HG03025 (cell line): Measurements from ENCODE around the gene TAS2R13.

Source experiments
- ATAC-seq: cut with Tn5 transposase; IDR thresholded peaks from one replicate; pipeline ENCODE4 v1.9.1; 2021; ENCODE audit warnings: mild to moderate bottlenecking, moderate library complexity; ENCODE audit not compliant: unreplicated experiment, low FRiP score

Gene TAS2R13, protein sequence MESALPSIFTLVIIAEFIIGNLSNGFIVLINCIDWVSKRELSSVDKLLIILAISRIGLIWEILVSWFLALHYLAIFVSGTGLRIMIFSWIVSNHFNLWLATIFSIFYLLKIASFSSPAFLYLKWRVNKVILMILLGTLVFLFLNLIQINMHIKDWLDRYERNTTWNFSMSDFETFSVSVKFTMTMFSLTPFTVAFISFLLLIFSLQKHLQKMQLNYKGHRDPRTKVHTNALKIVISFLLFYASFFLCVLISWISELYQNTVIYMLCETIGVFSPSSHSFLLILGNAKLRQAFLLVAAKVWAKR

DNA sequence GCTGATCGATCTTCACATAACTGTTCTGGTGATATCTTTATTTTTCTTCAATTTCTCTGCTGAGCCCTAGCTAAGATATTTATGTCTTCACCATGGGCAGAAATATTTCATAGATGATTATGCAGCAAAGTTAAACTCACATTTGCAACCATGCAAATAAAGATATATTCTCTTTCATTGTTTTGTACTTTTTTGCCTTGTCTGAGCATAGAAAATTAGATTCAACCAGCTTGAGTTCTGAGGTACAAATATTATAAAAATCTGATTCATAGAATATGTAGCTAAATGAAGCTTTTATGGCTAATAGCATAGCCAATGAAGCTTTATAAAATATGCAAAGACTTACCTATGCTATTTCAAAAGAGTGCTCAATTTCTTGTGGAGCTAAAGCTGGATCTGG lies at the start of gene TAS2R13:
Gene TAS2R13, minus strand, starts transcription at position 101 of the 400 bp plus-strand sequence. CDS start 264 bp downstream, outside the sequence.
- no peak for ATAC-seq

DNA sequence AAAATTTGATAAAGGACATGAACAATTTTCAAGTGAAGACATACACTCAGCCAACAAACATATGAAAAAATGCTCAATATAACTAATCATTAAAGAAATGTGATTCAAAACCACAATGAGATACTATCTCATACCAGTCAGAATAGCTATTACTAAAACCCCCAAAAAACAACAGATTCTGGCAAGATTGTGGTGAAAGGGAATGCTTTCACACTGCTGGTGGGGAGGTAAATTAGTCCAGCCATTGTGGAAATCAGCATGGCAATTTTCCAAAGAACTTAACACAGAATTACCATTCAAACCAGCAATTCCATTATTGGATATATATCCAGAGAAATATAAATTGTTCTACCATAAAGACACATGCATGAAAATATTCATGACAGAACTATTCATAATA lies 48.4 kb upstream of the TAS2R13 start:
- ATAC-seq = no peak

DNA sequence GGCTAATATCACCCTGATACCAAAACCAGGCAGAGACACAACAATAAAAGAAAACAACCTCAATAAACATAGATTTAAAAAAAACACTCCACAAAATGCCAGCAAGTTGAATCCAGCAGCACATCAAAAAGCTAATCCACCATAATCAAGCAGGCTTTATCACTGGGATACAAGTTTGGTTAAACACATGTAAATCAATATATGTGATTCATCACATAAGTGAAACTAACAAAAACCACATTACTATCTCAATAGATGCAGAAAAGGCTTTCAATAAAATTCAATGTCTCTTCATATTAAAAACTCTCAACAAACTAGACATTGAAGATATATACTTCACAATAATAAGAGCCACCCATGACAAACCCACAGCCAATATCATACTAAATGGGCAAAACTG lies 46.7 kb upstream of the TAS2R13 start:
- no peak for ATAC-seq

DNA sequence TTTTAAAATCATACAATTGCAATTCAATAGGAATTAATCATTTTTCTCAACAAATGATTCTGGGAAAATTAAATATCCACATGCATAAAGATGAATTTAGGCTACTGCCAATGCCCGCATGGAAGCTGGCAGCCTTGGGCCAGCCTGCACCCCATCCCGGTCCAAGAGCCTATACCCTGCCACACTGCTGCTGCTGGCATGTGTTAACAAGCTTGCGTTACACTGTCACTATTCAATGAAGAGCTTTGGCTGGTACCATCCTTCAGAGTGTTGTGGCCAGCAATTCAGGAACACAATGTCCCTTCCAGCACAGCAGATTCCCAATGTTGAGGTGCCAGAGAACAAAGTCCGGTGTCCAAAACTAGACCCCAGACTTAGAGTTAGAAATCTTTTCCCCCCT lies 43.3 kb upstream of the TAS2R13 start:
- no peak for ATAC-seq

DNA sequence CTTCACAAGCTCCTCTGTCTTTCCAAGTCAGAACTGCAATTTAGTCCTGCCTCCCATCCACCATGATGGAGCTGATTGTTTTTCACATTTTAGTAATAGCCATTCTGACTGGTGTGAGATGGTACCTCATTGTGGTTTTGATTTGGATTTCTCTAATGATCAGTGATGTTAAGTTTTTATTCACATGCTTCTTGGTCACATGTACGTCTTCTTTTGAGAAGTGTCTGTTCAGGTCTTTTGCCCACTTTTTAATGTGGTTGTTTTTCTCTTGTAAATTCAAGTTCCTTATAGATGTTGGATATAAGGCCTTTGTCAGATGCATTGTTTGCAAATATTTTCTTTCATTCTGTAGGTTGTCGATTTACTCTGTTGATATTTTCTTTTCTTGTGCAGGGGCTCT lies 33.8 kb upstream of the TAS2R13 start:
- no peak for ATAC-seq

DNA sequence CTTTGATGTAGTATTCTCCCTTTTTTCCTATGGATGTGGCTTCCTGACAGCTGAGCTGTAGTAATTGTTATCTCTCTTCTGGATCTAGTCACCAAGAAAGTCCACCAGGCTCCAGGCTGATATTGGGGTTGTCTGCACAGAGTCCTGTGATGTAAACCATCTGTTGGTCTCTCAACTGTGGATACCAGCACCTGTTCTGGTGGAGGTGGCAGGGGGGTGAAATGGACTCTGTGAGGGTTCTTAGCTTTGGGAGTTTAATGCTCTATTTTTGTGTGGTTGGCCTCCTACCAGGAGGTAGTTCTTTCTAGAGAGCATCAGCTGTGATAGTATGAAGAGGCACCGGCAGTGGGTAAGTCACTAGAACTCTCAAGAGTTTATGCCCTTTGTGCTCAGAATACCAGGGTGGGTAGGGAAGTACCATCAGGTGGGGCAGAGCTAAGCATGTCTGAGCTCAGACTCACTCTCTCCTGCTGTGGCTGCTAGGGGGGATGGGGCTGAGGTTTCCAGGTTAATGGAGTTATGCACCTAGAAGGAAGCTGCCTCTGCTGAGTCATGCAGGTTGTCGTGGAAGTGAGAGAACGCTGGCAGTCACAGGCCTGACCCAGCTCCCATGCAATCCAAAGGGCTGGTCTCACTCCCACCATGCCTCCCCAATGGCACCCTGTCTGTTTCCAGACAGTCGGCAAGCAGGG lies 32.7 kb upstream of the TAS2R13 start:
- ATAC-seq = no peak

DNA sequence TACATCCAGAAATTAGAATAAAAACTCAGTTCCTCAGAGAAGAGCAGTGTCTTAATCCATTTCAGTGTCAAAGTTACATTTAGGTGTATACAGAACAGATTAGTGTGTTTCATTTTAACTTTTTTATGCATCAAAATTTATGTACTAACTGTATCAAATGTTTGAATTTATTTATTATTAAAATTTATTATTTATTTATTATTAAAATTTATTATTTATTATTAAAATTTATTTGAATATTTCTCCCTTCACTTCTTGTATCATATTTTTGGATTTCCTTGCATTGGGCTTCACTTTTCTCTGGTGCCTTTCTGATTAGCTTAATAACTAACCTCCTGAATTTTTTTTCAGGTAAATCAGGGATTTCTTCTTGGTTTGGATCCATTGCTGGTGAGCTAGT lies 32.0 kb upstream of the TAS2R13 start:
- ATAC-seq = no peak

DNA sequence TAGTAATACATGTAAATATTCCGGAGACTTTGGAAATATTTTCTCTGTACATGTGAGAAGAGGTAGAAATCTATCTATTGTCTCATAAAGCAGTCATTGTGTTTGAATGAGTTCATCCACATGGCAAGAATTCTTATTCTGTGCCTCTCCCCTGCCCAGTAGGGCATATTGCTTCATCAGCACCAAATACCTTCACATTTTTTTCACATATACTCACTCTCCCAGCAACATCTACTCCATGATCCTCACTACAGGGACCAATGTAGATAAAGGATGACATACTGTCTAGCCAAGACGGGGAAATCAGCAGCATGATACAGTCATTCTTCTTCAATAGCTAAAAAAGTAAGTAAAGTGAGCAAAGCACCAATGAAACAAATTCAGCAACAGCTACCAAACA lies 31.0 kb upstream of the TAS2R13 start:
- no peak for ATAC-seq

DNA sequence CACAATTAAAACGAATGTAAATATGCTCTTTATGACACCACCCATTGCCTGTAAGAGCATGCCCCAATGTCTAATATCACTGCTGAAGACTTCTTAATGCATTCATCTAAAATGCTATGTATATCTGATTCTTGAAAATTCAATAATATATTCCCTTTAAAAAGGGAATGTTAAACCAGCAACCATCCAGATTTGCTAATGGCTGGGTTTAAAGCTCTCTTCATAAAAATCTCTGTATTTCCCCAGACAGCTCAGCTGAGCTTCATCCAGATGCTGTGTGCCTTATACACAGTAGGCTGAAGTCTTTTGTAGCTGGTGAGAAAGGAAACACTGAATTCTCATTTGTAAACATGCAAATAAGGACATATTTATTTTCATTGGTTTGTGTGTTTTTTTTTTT lies 29.8 kb upstream of the TAS2R13 start, which contains the start of gene TAS2R14:
Gene TAS2R14, minus strand, starts transcription at position 101 of the 400 bp plus-strand sequence. Its CDS starts 56 bp downstream, at position 45.
- no peak for ATAC-seq

DNA sequence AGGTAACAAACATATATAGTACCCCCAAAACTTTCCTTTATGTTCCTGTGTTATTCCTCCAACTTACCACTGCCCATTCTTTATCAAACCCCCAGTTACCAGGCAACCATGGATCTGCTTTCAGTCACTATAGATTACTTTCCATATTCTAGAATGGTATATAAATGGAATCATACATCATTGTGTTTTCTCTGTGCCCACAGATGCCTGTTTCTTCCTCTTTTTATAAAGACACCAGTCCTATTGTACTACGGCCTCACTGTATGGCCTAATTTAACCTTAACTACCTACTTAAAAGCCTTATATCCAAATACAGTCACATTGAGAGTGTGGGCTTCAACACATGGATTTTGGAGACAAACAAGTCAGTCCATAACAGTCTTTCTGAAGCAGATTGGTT lies 27.1 kb upstream of the TAS2R13 start:
- ATAC-seq = no peak

DNA sequence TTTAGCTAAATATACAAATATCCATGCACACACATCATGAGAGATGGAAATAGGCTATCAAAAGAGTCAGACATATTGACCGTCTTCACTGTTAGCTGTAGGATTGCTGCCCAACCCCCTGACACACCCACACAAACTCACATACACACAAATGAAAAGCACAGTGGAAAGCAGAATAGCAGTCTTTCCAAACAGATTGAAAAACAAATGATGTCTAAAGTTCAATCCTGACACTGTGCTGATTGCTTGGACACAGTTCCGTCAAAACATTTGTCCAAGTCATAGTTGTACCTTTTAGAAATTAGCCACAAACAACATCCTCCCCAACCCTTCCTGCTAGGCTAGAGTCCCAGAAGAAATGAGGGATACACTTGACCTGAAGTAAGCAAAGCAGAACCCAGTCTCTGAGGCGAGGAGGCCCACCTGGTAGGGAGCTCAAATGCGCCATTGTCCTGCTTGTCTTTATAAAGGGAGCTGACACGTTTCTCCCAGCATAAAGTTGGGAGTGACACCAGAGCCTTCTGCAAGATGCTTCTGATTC lies 19.5 kb upstream of the TAS2R13 start, which contains the start of gene PRH2:
Gene PRH2, plus strand, starts transcription at position 491 of the 541 bp plus-strand sequence. Its CDS starts 38 bp downstream, at position 529.
- no peak for ATAC-seq

DNA sequence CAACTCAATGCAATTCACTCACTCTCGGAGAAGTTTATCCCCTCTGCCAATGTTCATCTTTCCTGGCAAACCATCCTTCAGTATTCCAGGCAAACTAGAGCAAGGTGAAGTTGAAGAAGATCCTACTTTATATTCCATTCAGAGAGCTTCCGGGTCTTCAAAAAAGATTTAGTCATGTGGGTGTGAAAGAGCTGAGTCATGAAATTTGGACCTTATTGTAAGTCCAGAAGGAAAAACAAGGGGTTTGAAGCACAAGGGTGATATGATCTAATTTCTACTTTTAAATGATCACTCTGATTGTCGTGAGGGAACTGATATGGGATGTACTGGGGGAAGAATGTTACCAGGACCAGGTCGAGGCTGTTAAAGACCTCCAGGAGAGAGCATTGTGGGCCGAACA lies 16.9 kb upstream of the TAS2R13 start:
- ATAC-seq = no peak

DNA sequence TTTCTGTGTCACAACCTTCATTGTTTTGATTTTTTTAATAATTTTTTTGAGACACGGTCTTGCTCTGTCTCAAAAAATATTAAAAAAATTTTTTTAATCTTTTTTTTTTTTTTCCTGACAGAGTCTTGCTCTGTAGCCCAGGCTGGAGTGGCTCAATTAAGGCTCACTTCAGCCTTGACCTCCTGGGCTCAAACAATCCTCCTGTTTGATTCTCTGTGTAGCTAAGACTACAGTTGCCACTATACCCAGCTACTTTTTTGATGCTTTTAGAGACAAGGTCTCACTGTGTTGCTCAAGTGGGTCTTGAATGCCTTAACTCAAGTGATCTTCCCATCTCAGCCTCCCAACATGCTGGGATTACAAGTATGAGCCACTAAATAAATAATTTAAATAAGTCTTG lies 10.4 kb upstream of the TAS2R13 start:
- no peak for ATAC-seq

DNA sequence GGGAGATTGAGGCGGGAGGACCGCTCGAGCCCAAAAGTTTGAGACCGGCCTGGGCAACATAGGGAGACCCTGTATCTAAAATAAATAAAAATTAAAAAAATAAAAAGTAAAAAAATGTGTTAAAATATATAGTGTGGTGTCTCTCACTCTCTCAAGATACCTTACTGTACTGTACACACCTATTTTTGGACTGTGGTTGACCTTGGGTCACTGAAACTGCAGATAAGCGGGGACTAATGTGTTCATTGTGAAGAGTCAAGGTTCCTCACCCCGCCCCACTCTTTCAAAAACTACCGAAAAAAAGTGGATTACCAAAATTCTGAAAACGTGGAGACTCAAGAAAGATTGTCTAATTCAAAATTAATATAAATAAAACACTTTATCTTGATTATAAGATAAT lies 1.0 kb upstream of the TAS2R13 start:
- ATAC-seq = no peak

DNA sequence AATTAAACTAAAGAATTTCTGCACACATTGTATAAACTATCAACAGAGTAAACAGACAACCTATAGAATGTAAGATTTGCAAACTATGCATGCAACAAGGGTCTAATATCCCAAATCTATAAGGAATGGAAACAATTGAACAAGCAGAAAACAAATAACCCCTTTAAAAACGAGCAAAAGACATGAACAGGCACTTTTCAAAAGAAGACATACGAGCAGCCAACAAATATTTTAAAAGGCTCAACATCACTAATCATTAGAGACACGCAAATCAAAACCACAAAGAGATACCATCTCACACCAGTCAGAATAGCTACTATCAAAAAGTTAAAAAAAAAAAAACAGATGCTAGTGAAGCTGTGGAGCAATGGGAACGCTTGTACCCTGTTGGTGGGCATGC lies 4.7 kb downstream of the TAS2R13 start:
- no peak for ATAC-seq

DNA sequence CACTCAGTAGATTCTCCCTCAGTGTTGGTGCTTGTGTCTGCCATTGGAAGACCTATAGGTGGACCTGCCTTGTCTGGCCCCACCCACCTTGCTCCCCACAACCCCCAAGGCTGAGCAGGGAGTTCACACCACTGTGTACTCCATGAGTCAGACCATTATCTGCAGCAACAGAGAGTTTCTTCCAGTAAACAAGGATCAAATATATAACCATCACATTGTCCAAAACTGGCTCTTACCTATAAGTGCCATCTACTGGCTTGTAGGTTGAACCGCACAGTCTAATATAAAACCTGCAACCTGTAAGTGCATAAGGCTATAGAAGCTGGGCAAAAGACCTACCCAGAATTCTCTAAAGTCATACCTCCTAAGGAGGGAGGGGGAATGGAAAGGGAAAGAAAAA lies 7.9 kb downstream of the TAS2R13 start:
- no peak for ATAC-seq

DNA sequence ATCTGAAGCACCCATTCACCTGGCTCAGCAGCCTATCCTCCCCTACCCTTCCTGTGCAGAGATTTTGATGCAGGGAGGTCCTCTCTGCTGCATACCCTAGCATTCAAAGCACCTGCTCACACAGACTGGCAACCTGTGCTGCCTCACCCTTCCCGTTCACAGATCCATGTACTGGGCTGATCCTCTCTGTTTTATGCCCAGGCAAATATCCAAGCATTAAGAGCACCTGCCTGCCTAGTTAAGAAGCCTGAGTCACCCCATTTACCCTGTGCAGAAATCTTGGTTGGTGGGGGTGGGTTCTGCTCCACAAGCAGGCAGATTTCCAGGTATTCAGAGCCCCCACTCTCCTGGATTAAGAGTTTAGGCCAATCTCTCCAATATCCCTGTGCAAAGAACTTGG lies 8.4 kb downstream of the TAS2R13 start:
- ATAC-seq = no peak

DNA sequence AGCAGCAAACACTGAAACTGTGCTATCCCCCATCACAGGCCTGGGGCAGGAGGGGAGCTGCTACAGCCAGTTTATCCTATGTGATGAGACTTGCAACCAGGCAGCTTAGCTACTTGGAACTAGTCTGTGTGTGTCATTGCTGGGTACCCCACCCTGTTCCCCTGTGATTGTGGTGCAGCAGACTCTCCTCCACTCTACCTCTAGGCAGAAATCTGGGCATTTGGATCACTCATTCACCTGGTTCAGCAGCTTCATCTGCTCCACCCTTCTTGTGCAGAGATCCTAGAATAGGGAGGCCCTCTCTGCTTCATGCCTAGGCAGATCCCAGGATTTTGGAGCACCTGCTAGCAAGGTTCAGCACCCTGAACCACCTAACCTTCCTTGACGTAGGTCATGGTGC lies 8.8 kb downstream of the TAS2R13 start:
- ATAC-seq = no peak

DNA sequence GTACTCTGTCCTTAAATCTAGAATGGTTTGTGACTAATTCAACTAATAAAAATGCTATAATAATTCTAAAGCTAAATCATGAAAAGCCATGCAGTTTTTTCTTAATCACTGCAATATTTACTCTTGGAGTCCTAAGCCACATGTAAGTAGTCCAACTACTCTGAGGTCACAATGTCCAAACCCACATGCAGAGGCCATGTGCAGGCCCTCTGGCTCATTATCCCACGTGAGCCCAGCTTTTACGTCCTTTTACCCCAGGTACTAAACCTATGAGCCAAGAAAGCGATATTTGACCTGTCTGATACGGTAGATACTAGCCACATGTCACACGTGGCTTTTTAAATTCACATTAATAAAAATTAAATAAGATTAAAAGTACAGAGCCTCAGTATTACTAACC lies 12.5 kb downstream of the TAS2R13 start:
- no peak for ATAC-seq

DNA sequence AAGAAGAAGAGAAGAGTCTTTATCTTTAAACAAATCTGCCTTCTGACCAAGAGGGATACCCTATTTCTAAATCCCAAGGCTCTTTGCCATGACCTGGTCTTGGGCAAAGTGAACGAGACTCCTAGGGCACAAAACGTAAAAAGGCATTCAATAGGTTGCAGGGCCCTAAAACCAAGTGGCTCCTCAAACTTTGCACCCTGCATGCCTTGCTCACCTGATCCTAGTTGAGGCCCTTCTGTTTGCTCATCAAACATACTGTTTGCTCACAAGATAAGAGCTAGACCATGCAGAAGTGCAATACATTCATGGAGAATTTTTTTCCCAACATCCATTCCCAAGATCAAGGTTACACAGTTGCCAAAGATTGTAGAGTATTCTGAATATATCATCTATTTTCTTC lies 17.4 kb downstream of the TAS2R13 start:
- no peak for ATAC-seq

DNA sequence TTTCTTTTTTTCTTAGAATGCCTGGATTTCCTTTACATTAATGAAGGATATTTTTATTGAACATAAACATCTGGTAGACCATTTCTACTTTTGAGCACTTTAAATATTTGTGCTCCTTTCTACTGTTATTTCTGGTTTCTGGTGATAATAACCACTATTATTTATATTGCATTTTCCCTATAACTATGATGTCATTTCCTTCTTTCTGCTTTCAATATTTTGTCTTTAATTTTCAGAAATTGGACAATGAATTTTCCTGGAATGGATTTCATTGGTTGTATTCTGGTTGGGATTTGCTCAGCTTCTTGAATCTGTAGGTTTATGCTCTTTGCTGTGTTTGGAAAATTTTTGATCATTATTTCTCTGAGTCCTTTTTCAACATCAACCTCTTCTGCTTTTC lies 20.1 kb downstream of the TAS2R13 start:
- no peak for ATAC-seq
